NCI-H187 (cell line): Measurements from ENCODE around the gene ALPP.
"Not testable (repeated sequence)": the region's sequence is repeated elsewhere in the genome, so short reads cannot be mapped to it uniquely, and the experiment has no call there.

Experiments
- DNase-seq, 2 experiments: peaks; one replicate each; lab custom pipeline; 2025; lab: John Stamatoyannopoulos, UW

The ALPP gene

DNA sequence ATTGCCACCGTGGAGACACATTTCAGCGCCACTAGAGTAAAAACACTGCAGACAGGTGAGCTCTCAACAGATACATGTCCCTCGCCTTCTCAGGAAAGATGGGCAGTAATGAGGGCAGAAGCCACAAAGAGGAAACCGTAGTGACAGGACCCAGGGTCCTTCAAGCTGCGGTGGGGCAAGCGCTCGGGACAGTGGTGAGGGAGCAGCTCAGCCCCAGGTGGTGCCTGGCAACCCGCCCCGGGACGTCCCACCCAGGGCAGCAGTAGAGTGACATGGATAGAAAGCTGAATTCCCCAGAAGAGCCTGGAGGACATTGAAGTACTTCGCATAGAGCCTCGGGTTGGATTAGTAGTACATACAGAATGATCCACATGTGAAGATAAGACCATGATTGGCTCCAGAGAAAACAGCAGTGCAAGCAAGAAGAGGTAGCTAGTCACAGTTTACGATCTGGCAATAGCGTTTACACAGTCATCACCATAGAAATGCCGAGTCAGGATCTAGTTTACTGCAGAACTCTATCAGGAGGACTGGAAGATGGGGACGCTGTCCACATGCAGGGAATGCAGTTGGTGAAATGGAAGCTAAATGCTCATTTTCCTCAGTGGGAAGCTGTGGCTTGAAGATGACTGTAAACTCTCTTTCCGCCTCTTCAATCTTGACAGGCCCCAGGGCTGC lies 37.4 kb upstream of the ALPP start:
- DNase-seq: no peak

DNA sequence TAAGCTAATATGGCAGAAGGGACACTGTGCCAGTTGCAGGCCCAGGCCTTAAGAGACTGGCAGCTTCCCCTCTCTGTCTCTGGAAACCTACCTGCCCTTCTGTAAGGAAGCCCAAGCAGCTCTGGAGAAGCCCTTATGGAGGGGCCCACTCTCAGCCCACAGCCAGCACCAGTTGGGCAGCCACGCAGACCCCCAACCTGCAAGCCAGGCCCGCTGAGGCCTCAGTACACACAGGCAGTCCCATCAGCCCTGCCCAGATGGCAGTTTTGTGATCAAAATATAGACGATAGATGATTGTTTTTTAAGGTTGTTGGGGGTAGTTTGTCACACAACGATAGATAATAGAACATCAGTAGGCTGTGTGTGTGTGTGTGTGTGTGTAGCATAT lies 36.8 kb upstream of the ALPP start:
- no peak for DNase-seq

DNA sequence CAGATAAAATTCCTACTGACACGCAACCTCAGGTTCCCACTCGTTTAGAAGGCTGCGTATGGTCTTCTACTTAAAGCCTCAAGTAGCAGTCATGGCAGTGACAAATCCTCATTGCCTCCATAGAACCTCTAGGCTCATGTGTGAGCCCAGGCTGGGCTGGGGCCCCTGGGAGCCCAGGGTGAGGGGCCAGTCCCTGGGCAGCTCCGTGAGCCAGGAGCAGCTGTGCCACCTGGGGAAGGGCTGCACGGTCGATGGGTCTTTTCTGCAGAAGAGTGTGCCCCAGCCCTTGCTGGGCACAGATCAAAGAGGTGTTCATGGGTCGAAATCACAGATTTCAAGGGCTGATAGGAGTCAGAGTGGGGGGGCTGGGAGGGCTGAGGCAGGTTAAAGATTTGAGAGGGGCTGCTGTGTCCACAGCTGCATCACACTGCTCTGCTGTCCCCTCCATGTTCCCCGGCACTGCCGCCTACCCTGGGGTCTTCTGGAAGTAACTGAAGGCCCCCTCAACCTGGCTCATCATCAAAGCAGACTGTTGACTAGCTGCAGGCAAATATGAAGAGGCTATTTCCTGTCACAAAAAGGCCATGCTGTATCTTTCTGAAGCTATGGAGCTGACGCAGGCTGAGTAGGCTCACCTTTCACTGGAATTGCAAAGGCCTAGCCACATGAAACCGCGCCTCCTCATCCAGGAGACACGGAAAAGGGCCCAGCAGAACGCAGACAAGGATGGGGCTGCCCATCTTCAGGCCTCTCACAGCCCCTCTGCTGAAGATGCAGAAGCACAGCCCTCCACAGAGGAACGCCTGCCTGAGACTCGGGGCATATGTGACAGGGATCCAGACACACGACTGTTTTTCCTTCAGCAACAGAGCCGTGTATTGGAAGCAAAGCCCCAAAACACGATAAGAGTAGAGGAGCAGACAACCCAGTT lies 35.7 kb upstream of the ALPP start:
- no peak for DNase-seq

DNA sequence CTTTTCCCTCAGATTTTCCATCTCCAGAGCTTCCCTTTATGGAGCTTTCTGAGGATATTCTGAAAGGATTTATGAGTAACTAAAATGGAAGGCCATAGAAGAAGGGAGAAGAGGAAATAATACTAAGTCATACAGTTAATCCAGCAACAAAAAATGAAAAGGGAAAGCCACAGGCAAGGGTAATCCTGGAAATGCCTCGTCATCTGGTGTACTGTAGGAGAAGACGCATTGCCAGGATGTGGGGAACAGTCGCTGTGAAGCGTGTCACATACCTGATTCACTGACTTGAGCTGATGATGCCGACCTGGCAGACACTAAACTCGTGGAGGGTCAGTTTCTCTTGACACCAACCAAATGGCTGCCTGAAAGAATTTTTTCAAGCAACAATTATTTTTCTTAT lies 34.7 kb upstream of the ALPP start:
- no peak for DNase-seq

DNA sequence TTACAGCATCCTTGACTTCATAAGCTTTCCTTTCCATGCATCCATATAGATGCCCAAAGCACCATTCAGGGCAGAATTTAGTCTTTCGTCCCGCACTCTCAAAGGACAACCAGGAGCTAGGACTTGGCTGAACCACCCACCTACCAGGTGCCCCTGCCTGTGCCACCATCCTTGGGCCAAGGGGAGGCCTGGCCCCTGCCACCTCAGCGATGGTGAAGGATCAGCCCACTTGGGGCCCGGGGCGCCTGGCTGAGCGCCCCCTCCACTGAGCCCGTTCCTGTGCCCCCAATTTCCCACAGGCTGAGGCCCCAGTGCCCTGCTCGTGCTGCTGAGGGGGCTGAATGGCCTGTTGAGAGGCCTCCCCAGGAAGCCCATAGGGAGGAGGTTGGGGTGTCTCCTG lies 33.3 kb upstream of the ALPP start:
- DNase-seq: no peak

DNA sequence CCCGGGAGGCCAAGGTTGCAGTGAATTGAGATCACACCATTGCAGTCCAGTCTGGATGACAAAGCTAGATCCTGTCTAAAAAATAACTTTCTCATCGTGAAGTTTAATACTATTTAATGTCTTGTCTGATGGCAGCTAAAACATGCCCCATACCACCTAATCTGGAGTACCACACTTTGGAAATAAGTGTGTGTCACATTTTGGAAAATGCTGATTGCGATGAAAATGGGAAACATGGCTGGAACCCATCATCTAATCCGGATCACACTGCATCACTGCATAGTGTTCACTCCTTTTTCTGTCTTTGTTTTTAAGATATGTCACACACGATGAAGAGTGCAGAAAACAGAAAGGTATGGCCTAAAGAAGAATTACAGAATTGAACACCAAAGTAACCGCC lies 31.2 kb upstream of the ALPP start:
- DNase-seq: no peak

DNA sequence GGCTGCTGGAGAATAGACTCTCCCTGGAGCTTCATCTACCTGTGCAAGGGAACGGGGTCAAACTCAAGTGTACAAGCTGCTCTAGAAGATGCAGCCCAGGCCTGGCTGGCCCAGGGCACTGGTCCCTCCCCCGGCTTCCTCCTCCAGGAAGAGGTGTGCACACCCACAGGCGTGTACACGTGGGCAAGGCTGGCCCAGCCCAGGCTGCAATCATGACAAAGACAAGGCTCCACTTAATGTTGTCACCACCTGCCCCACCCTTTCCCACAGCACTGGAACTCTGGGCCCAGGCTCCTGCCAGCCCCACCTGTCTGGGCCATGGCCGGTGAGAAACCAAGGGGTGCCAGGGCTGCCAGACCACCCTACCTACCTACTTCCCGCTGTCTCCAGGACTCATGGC lies 29.6 kb upstream of the ALPP start:
- DNase-seq: no peak

DNA sequence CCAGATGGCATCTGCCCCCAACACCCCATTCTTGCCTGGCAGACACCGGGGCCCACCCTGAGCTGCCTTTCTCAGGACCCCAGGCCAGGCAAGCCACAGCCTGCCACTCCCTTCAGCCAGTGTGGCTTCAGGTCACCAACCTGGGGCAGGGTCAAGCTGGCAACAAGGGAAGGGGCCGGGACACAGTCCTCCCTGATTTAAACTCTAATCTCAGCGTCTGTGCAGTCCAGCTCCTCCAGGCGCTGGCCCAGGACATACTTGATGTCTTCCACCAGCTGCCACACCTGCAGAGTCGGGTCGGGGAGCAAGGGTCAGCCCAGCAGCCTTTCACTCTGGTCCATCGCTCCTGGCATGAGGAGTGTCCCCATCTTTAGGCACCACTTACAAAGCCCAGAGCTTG lies 29.0 kb upstream of the ALPP start:
- DNase-seq: no peak

DNA sequence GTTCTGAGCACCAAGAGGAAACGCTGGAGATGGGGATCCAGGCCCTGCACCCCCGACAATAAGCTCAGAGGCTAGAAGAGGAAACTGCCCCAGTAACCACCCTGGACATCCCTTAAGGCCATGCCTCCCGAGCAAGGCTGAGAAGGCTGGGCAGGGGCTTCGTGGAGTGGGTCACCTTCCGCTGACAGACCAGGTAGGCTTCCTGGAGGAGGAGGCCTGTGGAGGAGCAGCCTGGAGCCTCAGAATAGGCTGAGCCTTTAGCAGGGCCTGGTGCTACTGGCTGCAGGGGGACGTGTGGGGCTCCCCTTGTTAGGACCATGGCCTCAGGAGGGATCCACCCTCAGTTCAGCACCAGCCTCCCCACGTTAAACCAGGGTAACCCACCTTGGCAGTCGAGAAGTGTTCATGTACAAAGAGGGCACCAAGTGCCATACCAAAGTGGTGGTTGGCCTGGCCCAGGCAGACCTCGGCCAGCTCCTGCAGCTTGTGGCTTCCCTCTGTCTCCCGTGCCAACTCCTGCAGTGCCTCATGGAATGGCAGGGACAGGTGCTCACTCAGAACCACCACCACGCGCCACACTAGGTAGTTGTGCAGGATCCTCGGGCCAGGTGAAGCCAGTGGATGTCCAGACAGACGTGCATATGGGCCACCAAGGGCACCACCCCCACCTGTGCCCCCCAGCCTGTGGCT lies 28.5 kb upstream of the ALPP start:
- no peak for DNase-seq

DNA sequence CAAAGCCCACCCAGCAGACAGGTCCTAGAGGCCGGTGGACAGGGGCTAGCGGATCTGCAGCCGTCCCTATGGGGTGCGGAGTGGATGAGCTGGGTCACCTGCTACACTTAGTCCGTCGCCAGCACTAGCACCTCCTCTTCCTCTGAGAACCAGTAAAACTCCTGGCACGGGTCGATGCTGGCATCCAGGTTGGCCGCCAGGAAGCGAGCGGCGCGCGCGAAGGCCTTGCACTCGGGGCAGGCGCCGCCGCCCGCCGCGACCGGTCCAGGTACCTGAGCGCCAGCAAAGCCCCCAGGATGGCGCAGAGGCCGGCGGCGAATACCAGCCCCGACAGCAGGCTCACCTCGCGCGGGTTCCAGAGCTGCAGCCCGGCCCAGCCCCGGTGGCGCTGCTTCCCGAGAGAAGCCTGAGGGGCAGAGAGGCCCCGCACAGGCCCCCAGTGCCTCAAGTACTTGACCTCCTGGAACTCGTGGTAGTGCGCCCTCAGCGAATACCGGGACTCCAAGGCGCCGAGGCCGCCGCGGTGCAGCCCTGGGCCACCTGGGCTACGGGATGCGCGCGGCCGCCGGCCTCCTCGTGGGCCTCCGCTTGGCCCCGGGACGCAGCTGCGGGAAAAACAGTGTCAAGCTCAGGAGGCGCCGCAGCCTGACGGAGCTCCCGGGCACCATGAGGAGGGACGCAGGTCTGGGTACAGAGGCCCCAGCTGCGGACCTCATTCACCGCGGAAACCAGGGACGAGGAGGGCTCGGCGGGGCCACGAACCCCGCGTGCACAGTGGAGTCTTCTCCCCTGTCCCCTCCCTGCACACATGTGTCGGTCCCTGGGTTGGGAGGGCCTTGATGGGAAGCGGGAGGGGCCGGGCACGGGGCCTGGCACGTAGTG lies 27.5 kb upstream of the ALPP start:
- DNase-seq: no peak

DNA sequence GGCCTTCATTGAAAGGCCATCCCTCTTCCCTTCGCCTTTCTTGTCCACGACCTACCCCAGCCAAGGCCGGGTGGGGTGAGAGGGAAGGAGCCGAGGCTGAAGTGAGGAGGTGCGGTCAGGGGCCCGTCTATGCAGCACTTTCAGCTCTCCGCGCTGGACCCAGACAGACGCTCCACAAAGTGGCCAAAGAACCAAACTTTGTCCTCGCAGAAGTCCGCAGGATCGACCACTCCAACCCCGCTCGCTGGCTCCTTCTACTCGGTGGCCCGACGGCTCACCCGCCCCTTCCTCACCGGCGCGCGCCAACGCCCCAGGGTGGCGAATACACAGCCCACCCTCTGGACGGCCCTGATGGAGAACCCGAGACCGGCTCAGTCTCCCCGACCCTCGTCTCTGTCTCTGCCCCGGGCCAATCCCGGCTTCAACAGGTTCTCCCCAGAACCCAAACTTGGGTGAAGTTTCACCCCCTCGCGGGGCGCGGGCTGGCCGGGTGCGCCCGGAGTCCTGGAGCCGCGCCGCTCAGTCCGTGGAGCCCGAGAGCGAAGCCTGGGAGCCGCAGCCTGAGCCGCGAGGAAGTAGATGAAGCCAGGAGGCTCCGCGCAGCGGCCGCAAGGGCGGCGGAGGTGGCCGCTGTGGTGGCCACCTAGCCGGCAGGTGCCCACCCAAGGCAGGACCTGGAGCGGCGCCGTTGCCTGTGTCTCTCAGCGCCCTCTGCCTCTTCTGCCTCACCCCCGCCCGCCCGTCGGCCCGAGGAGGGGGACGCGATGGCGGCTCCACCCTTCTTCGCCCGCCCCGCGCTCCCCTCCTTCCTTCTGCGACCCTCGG lies 26.7 kb upstream of the ALPP start:
- no peak for DNase-seq

DNA sequence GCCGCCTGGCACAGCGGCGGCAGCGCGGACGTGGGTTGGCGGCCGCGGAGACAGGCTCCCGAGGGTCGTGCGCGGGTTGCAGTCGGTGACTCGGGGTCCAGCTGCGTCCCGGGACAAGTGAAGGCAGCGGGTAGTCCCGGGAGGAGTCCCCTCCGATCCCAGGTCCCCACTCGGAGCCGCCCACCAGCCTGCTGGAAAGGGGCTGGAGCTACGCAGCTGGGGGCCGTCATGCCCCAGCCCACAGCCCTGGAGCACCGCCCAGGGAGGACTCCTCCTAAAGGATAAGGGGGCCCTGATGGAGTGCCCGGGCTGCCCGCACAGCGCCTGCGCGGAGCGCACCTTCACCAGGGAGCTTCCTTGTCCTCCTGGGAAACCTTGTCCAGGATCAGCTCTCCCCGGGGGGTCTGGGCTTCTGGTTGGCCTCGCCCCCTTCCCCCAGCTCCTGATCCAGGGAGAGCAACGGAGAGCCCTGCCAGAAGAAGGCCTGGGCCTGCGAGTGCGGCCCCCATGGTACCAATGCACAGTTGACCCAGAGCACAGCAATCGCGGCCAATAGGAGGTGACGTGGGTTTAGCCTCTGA lies 25.9 kb upstream of the ALPP start:
- no peak for DNase-seq

DNA sequence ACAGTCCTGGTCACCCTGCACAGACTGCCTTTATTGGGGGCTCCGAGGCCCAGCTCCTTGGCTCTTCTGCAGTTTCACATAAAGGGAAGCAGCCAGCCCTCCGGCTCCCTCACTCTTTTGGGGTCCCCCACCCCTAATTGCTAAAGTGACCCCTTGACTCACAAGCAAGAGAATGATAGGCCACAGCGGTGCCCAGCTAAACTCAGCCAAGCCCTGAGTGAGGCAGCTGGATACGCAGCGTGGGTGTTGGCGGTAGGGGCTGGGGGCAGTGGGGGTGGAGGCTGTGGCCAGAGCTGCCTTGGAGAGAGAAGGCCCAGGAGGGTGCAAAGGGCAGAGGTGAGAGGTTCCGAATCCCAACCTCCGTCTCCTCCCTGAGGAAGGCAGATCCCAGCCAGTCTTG lies 25.5 kb upstream of the ALPP start:
- DNase-seq: no peak

DNA sequence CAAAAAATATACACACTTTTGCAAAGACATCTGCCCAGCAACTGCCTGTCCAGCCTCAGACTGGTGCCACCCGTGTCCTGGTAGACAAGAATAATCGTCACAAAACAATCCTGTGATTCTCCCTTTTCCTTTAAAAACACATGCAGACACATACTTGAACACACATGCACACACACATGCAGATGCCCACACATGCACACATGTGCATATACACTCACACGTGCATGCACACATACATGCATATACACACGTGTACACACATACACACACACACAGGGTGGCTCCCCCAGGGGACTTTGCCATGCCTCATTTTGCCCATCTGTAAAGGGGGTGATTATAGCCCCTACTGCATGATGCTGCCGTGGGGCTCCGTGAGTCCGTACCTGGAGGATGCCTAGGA lies 24.9 kb upstream of the ALPP start:
- DNase-seq: no peak

DNA sequence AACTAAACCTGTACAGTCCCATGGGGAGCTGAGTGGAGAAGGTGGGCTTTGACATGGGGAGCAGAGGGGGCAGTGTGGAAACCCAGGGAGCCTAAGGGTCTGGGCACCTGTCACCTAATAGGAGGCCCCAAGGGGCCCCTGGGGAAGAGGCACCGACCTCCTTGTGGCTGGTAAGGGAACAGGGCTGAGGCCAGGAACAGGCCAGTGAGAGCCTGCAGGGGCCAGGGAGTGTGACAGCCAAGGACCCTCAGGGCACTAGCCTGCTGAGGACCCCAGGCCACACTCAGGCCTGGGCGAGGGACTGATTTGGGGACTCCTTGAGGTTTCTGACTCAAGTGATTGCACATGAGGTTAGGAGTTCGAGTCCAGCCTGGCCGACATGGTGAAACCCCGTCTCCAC lies 24.5 kb upstream of the ALPP start:
- DNase-seq: no peak

DNA sequence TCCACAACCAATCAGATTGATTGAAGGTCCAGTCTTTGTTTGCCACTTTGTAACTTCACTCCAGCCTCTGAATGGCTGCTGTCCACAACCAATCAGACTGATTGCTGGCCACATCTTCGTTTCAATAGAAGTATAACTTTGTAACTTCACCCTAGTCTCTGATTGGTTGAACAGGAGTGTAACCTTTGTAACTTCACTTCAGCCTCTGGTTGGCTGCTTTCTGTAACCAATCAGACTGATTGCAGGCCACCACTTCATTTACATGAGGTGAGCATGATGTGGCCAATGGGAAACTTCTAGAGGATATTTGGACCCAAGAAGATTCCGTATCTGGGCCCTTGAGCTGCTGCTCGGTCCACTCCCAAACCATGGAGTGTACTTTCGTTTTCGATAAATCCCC lies 16.9 kb upstream of the ALPP start:
- DNase-seq: no peak

DNA sequence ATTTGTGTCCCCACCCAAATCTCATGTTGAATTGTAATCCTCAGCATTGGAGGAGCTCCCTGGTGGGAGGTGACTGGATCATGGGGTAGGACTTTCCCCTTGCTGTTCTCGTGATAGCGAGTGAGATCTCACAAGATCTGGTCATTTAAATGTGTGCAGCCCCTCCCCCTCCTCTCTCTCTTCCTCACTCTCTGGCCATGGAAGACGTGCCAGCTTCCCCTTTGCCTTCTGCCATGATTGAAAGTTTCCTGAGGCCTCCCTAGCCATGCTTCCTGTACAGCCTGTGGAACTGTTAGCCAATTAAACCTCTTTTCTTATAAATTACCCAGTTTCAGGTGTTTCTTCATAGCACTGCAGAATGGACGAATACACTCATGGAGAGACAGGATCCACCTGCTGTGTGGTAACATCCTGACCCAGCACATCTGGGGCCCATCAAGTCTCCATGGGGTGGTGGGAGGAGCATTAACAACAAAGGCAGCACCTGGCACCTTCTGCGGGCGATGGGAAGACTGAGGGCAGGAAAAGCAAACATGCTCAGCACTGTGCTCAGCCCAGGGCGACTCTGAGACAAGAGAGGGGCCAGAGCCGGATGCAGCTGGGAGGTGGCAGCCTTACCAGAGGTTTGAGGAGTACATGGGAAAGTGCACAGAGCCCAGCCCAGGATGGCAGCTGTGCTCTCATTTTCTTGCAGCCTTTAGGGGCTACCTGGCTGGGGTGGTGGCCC lies 16.2 kb upstream of the ALPP start:
- no peak for DNase-seq

DNA sequence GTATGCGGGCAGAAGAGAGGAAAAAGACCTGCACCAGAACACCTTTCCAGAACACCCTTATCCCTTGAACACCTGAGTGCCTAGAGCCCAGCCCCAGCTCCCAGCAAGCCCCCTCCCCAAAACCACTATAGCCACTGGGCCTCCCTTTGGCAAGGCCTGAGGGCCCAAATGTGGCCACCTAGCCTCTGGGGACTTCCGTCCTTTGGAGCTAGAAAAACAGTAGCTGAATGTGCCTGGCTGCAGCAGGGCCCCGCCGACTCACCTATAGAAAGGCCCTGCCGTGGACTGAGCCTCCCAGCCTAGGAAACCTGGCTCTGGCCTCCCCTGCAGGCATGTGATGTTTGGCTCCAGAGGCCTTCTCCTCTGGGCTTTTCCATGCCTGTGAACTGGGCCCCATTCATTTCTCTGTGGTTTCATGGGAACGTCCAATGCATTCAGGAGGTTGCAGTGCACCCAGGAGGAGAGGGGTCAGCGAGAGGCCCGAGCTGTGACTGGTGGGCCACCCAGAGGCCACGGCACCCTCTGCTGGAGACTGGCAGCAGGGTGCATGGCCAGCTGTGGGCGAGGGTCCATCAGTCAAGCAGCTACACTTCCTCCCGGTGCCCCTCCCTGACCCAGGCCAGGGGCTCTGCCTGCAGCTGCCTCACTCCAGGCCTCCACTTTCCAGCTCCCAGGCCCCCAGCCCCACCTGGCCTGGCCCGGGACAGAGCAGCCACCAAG lies 15.3 kb upstream of the ALPP start:
- not testable (repeated sequence) for DNase-seq
